ENCODE data around the gene RGS18.

Gene RGS18

GRCh38 chr1:192186197-192186596 lies 27.9 kb downstream of the RGS18 start:
- Histone ChIP-seq H3K4me2 (ENCODE audit: low read depth, low read length, poor library complexity, severe bottlenecking) (no peak overlapping the region), H3K9ac (ENCODE audit: low read depth, low read length, poor library complexity, severe bottlenecking) (no peak overlapping the region), H2AFZ (ENCODE audit: low read length) (no peak overlapping the region), H3K9me2 (replicated peaks; ENCODE audit: low read depth, low read length) (no peaks in the 10 kb centered on the region), H3K27me3 (ENCODE audit: insufficient read depth, low read length, poor library complexity, severe bottlenecking) (no peaks in the 10 kb centered on the region), H3K4me3 (ENCODE audit: low read length, poor library complexity, severe bottlenecking) (no peak overlapping the region), H3F3A (ENCODE audit: low read depth) (no peaks in the 10 kb centered on the region), H3K79me2 (ENCODE audit: insufficient read depth, low read length) (no peaks in the 10 kb centered on the region), H3K36me3 (ENCODE audit: insufficient read depth, low read length) (peaks cover 41% of the 10 kb centered on the region), H4K20me1 (ENCODE audit: insufficient read depth, low read length, poor library complexity, severe bottlenecking) (no peaks in the 10 kb centered on the region), H3K9me3 (ENCODE audit: insufficient read depth, low read depth, low read length) (no peaks in the 10 kb centered on the region), H3K4me1 (ENCODE audit: insufficient read depth, low read length, poor library complexity, severe bottlenecking) (peaks cover 10% of the 10 kb centered on the region)
- TF ChIP-seq CTCF (conservative IDR thresholded peaks at IDR 0.05; ENCODE audit: low read length) = no peak
- no peak for TF ChIP-seq EZH2phosphoT487 (IDR thresholded peaks at IDR 0.05; ENCODE audit: borderline replicate concordance)

DNA sequence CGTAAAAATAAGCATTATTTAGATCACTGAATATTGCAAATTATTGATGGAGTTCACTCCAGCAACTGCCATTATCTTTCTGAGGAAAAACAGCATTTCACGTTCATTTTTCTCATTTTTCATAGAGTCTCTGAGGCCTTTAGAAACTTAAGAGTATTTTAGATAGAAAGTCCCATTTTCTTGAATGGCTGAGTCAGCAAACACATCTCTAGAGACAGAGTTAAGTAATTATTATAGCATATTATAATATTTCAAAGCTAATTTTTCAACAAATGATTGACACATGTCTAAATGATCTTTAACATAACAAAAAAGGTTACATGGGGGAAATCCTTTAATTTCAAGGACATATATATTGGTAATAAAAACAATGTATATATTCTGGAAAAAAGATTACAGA lies 31.8 kb downstream of the RGS18 start:
- no peak overlapping the region for H3K9ac ChIP-seq (ENCODE audit: low read depth, low read length, poor library complexity, severe bottlenecking)
- no peak overlapping the region for H3K4me2 ChIP-seq (ENCODE audit: low read depth, low read length, poor library complexity, severe bottlenecking)
- H3K9me3 ChIP-seq (ENCODE audit: insufficient read depth, low read depth, low read length) = no peaks in the 10 kb centered on the region
- no peak overlapping the region for H3K4me3 ChIP-seq (ENCODE audit: low read length, poor library complexity, severe bottlenecking)
- TF ChIP-seq EZH2phosphoT487 (IDR thresholded peaks at IDR 0.05; ENCODE audit: borderline replicate concordance) (no peak), CTCF (conservative IDR thresholded peaks at IDR 0.05; ENCODE audit: low read length) (no peak)
- H3K36me3 ChIP-seq (ENCODE audit: insufficient read depth, low read length) = peaks cover 11% of the 10 kb centered on the region; the same call in 1 of the 2 replicates
- H3F3A ChIP-seq (ENCODE audit: low read depth) = no peaks in the 10 kb centered on the region
- no peaks in the 10 kb centered on the region for H3K27me3 ChIP-seq (ENCODE audit: insufficient read depth, low read length, poor library complexity, severe bottlenecking)
- H3K4me1 ChIP-seq (ENCODE audit: insufficient read depth, low read length, poor library complexity, severe bottlenecking) = peaks cover 16% of the 10 kb centered on the region
- H3K79me2 ChIP-seq (ENCODE audit: insufficient read depth, low read length) = no peaks in the 10 kb centered on the region
- H2AFZ ChIP-seq (ENCODE audit: low read length) = no peak overlapping the region
- H3K9me2 ChIP-seq (replicated peaks; ENCODE audit: low read depth, low read length) = no peaks in the 10 kb centered on the region
- H4K20me1 ChIP-seq (ENCODE audit: insufficient read depth, low read length, poor library complexity, severe bottlenecking) = no peaks in the 10 kb centered on the region

- H3K9me2 ChIP-seq (replicated peaks; ENCODE audit: low read depth, low read length) = no peaks in the 10 kb centered on the region
- no peaks in the 10 kb centered on the region for H4K20me1 ChIP-seq (ENCODE audit: insufficient read depth, low read length, poor library complexity, severe bottlenecking)
- H3K9ac ChIP-seq (ENCODE audit: low read depth, low read length, poor library complexity, severe bottlenecking) = no peak overlapping the region
- TF ChIP-seq EZH2phosphoT487 (IDR thresholded peaks at IDR 0.05; ENCODE audit: borderline replicate concordance) (no peak), CTCF (conservative IDR thresholded peaks at IDR 0.05; ENCODE audit: low read length) (no peak)
- no peaks in the 10 kb centered on the region for H3K27me3 ChIP-seq (ENCODE audit: insufficient read depth, low read length, poor library complexity, severe bottlenecking)
- no peak overlapping the region for H2AFZ ChIP-seq (ENCODE audit: low read length)
- H3K36me3 ChIP-seq (ENCODE audit: insufficient read depth, low read length) = no peaks in the 10 kb centered on the region
- H3K4me3 ChIP-seq (ENCODE audit: low read length, poor library complexity, severe bottlenecking) = no peak overlapping the region
- H3K4me2 ChIP-seq (ENCODE audit: low read depth, low read length, poor library complexity, severe bottlenecking) = no peak overlapping the region
- H3K9me3 ChIP-seq (ENCODE audit: insufficient read depth, low read depth, low read length) = peaks cover 20% of the 10 kb centered on the region
- H3K79me2 ChIP-seq (ENCODE audit: insufficient read depth, low read length) = no peaks in the 10 kb centered on the region
- H3F3A ChIP-seq (ENCODE audit: low read depth) = no peaks in the 10 kb centered on the region
- H3K4me1 ChIP-seq (ENCODE audit: insufficient read depth, low read length, poor library complexity, severe bottlenecking) = no peaks in the 10 kb centered on the region
Observed at GRCh38 chr1:192201303-192201702, 43.0 kb downstream of the RGS18 start.
